ENCODE data around the gene BCL7C.
"Not testable (repeated sequence)": the region's sequence is repeated elsewhere in the genome, so short reads cannot be mapped to it uniquely, and the experiment has no call there.

BCL7C gene

DNA sequence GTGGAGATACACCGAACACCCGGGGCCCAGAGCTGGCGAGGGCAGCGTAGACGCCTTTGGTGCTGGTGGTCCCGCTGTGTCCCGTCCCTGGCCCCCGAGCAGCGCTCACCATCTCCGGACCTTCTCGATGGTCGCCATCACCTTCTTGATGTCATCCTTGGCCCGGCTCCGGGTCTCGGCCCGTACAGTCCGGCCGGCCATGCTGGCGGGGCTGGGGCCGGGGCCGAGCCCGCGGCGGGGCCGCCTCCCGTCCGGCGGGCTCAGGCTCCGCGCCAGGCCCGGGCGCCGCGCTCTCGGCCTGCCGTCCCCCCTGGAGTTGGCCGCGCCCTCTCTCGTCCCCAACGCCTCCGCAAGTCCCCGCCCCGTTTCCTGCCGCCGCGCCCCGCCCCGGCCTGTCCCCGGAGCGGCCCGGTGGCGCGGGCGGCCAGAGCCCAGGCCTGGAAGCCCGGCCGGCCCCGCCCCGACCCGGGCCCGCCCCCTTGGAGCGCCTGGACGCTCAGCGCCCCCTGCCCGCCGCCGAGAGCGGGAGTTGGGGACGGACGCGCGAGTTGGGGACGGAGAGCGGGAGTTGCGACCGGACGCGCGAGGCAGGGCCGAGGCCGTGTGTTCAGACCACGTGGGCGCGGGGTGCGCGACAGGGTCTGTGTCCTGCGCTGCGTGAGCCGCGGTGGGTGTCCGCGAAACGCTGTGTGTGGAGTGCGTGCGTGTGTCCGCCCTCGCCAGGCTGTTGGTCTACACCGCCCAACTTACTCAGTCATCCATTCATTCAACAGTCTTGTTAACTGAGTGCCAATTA, at the start of gene BCL7C:
Gene BCL7C, minus strand, starts transcription at position 334 of the 796 bp plus-strand sequence. Its CDS starts 133 bp downstream, at position 201.
- DNase-seq, result peak; percentile 38

DNA sequence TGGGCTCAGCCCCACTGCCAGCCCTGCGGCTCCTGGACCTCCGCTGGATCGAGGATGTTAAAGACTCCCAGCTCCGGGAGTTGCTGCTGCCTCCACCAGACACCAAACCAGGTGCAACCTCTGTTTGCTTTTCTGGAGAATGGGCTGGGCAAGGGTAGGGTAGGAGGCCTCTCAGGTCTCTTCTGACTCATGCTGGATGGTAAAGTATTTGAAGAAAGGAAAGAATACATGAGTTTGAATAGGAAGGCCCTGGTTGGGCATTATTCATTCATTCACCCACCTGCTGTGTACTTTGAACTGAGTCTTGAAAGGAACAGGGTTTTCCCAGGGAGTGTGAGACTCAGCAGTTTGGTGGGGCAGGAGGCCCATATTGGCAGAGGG, 48.5 kb upstream of the BCL7C start:
- DNase-seq, result no peak

DNA sequence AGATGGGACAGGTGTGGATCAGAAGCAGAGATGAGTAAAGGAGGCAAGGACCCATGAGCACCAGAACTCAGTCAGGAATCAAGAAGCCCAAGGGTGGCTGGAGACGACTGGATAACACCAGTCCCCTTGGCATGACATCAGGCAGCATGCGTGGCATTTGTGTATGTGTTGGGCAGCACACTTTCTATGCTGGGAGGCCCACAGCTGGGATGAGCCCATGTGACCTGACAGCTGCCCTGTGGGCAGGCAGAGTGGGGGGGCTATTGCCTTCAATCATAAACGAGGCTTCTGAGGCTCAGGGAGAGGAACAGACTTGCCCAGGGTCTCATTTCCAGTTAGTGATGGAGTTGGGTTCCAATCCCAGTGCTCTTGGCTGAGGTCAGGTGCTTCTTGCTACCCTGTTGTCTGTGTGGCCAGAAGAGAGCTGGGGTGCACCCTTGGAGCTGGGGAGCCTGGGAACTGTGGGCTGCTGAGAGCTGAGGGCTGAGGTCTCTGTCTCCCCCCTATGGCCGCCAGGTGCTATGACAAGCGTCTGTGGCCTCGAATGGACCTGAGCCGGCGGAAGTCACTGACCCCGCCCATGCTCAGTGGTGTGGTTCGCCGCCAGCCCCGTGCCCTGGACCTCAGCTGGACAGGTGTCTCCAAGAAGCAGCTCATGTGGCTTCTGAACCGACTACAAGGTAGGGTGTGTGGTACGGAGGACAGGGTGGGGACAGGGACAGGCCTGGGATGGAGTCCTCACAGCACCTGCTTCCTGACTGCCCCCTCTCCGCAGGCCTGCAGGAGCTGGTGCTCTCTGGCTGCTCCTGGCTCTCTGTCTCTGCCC, 47.9 kb upstream of the BCL7C start:
- no peak for DNase-seq

DNA sequence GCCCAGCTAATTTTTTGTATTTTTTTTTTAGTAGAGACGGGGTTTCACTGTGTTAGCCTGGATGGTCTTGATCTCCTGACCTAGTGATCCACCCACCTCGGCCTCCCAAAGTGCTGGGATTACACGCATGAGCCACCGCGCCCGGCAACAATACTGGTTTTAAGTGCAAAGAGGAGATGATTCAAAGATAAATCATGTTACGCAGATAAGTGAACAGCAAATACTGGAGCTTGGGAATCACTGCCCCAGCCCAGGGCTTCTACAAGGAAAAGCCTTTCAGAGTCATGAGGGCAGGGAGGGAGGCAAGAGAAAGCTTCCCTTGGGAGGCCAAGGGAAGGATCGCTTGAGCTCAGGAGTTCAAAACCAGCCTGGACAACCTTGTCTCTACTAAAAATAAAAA, 45.7 kb upstream of the BCL7C start:
- not testable (repeated sequence) for DNase-seq

DNA sequence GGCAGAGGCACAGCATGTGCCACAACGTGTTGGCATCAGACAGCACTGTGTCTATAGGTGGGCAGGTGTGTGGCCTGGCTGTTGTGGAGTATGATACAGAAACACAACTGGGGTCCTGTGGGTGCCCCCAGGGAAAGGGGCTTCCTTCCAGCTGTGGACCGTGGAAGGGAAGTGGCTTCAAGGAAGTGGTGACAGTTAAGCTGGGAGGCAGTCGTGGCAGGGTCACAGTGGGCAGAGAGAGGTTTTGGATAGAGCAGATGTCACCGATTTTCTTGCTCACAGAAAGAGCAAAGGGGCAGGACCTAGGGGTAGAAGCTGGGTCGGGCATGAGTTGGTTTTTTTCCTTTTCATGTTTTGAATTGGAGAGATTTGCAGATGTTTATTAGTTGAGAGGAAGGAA, 43.8 kb upstream of the BCL7C start:
- DNase-seq, result no peak

DNA sequence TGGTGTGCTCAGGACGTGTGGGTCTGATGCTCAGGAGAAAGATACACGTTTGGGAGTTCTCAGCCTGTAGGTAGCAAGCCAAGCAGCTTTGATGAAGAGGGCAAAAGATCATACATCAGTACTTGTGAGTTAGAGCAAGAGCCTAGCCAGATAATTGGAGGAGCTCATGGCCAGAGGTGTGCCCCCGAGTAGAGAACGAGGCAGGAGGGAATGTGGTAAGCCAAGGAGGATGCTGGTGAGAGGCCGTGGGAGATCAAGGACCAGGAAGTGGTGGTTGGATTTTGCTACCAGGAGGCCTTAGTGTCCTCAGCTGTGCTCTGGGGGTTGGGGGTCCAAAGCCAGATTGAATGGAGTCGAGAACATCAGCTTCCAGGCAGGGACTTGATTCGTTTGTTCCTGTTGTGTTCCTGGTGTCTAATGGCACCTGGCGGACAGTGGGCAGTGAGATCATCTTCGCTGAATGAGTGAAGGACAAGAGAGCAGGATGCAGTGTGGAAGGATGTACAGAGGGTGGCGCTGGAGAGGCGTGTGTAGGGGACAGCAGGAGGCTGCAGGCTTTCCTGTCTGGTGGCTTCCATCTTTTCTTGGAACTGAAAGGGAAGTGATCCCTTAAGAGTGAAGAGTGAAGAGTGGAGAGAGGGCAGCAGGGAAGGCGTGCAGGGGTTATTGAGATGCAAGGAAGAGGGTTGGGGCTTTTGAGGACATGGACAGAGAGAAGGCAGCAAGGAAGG, 41.1 kb upstream of the BCL7C start:
- no peak for DNase-seq

DNA sequence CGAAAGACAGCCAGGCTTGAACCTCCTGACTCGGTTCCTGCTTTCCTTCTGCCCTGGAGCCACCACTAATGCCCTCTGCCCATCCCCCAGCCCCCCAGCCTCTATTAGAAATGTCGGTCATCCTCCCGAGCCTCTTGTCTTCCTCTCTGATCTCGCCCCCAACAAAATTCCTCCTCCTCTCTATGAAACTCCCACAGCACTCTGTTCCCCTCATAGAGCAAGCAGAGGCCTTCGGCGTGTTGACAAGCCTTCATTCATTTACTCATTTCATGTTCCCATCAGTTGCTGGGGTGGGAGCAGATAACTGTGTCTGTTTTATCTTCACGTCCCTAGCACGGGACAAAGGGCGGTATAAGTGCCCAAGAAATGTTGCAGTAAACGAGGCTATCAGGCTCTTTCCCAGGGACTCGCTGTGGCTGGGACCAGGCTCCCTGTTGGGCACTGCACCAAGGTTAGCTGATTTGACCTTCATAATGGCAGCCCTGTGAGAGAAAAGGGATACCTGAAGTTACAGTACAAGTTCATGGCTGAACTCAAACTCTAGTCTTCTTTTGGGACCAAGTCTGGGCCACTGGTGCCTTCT, 37.3 kb upstream of the BCL7C start:
- no peak for DNase-seq

DNA sequence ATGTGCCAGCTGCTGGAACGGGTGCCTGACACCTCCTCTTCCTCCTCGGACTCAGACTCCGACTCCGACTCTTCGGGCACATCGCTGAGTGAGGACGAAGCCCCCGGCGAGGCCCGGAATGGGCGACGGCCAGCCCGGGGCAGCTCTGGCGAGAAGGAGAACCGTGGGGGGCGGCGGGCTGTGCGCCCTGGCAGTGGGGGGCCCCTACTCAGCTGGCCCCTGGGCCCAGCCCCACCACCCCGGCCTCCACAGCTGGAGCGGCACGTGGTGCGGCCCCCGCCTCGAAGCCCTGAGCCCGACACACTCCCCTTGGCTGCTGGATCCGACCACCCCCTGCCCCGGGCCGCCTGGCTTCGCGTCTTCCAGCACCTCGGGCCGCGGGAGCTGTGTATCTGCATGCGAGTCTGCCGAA, 36.3 kb upstream of the BCL7C start:
- DNase-seq, result no peak

DNA sequence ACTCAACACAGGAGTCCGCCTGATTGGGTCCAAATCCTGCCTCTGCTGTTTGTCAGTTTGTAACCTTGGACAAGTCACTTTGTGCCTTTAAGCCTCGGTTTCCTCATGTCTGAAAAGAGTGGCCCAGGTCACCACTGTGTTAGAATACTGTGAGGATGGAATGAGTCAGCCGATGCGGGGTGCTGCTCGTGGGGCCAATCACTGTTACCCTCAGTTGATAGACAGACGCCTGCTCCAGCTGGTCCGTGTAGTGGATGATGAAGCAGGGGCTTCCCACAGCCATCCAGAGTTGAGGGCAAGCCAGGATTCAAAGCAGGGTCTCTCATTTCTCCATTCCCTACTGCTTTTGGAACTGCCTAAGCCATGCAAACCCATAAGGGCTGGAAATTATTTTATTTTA, 35.3 kb upstream of the BCL7C start:
- no peak for DNase-seq

DNA sequence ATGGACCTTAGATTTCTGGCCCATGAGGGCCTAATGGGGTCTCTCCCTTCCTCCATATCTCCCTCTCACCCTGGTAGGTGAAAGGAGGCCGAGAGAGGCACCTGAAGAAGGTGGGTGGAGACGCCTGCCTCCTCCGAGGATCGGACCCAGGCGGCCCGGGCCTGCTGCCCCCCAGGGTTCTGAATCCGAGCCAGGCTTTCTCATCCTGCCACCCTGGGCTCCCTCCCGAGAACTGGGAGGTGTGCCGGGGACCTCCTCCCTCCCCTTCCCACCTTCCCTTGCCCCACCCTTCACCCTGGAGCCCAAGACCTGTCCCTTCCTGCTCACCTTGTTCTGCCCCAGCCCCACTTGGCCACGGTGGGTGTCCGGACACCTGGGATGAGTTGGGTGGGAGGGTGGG, 34.5 kb upstream of the BCL7C start:
- DNase-seq, result no peak

DNA sequence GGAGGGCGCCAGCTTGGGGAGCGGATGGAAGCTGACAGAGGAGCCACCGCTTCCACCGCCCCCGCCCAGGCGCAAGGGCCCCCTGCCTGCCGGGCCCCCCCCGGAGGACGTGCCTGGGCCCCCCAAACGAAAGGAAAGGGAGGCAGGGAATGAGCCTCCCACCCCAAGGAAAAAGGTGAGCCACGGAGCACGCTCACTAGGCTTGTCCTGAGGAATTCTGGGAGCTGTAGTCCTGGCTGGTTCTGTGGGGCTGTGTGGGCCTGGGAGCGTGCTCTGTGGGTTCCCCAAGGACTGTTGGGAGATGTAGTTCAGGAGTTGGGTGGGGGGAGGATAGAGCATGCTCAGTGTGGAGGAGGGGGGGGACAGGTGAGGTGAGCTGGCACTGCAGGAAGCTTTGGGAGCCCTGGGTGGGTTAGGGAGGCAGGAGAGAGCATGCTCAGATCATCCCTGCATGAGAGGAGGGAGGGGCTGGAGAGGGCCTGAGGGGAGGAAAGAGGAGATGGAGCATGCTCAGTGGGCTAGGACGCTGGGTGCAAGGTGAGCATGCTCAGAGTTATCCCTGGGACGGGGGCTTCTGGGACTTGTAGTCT, 34.0 kb upstream of the BCL7C start:
- peak; percentile 44 for DNase-seq

DNA sequence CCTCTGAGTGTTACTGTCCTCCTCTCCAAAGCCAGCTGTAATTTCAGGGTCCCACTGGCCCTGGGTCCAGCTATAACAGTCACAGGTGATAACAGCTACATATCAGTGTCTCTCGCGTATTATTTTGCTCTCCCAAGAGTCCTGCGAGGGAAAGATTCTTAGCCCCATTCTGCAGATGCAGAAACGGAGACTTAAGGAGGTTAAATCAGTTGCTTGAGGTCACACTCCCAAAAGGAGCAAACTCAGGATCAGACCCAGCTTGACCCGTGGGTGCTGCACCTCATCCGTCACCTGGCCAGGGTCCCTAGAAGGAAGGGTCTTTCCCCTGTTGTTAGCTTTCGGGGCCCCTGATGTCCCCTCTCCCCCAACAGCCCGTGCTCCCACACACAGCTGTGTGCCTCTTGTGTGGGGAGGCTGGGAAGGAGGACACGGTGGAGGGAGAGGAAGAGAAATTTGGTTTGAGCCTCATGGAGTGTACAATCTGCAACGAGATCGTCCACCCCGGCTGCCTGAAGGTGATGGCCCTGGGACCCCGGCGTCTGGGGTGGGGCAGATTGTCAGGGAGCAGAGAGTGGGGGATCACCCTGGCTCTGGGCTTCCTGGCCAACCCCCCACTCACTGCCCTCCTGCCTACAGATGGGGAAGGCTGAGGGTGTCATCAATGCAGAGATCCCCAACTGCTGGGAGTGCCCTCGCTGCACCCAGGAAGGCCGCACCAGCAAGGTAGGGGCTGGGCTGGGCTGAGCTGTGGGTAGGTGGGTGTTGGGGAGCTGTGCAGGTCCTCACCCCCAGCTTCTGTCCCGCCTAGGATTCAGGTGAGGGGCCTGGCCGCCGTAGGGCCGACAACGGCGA, 33.3 kb upstream of the BCL7C start:
- no peak for DNase-seq

DNA sequence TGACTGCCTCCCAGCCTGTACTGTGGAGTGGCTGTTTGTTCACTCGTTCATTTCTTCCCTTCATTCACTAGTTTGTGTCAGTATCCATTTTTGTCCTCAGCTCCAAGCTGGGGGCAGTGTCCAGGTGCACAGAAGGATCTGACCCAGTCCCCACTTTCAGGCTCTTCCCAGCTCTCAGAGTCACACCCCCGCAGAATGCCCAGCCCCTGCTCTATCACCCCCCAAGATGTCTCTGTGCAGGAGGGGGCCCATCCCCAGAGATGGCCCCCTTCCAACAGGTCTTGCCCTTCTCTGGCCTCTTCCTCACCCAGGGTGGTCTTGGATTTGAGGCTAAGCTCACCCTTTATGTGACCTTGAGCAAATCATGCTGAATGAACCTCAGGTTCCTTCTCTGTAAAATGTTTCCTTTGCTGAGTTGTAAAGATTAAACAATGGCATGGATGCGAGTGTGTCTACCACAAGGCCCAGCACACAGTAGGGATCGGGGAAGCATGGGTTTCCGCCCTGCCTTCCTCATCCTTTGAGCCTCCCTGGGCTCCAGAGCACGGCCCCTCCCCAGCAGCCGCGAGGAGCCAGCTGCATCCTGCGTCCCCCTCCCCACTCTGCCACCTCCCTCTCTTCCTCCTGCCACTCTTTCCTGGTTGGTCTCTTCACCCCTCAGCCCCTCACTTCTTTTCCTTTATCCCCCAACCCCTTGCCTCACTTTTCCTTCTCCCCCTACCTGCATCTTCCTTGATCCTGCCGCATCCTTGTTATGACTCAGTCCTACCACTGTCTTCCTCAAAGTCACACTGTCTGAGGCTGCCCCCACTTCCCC, 32.3 kb upstream of the BCL7C start:
- DNase-seq, result no peak

DNA sequence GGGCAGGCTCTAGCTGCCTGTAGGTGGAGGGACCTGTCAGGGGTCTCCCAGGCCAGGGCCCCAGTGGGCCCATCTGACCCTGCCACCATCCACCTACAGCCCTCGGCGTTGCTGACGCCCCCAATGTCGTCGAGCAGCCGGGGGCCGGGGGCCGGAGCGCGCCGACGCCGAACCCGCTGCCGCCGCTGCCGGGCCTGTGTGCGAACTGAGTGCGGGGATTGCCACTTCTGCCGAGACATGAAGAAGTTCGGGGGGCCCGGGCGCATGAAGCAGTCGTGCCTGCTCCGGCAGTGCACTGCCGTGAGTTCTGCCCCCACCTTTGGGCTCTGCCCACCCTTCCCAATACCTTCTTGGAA, 31.7 kb upstream of the BCL7C start:
- no peak for DNase-seq

DNA sequence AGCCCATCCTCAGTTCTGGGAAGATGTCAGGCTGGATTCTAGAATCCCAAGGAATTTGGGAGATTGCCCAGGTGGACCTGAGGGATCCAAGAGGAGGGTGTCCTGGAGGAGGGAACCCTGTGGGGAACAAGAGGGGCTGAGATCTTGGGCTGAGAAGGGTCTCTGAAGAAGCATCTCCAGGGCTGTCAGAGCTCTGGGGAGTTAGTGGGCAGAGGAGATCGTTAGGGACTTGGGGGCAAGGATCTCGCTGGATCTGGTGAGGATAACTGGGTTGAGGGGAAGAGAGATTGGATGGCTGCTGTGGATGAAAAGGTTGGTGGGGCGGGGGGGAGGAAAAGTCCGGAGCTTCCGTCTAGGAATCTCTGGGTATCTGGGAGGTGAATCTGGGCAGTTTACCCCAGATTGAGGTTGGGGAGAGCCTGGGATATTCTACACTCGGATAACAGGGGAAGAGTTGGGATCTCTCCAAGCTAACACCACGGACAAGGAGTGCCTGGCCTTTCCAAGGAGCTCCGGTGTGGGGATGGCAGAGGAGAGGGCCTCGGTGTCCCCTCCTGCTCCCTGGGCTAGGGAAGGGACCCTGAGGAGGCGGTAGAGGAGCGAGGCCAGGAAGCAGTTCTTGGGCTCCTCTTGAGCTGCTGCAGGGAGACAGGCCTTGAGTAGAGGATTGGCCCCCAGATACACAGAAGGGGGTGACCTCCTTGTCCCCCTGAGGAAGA, 31.2 kb upstream of the BCL7C start:
- DNase-seq, result no peak

DNA sequence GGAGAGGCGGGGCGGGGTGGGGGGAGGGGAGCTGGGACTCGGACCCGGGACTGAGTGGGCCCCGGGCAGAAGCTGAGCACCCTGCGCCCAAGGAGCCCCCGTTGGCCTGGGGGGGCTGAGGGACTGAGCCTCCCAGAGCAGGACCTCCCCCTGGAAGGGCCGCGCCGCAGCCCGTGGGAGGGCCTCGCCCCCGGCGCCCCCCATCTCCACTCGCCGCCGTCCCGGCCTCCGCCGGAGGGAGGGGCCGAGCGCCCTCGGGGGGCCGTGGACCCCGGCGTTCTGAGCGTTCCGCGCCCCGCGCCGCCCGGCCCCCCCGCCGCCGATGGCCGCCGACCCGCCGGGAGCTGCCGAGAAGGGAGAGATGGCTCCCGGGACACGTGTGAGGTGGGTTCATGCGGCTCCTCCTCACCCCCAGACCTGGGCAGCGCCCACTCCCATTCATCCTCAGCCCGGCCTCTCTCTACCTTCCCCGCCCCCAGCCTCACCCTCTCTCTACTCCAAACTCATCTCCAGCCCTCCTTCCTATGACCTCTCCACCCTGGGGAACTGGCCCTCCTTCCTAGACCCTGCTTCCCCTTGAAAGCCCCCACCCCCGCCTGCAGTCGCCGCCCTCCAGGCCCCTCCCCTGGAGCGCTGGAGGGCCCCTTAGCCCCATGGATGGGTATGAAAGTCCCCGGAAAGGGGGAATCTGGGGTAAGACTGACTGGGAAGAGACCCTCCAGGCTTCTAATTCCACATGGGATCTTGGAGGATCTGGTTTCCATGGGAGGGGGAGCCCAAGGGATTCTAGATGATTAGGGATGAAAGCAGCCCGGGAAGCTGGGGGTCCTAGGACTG, 30.4 kb upstream of the BCL7C start:
- no peak for DNase-seq

DNA sequence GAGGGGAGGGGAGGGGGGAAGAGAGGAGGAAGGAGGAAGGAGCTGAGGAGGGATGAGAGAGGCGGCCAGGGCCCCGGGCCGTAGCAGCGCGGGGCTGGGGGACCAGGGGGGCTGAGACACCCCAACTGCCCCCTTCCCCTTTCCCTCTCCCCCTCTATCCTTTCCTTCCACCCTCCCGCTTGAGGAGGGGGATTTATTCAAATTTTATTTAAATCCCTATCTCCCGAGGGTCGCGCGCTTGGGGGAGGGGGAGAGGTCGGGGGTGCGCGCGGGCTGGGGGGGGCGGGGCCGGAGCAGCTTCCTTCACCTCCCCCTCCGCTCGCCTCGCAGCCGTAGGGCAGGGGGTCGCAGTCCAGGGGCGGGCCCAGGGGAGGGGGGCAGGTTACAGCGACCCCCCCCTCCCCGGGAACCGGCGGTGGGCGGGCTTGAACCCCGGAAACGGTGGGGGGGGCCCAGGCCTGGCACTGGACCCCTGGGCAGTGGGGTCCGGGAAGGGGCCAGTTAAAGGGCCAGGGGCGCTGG, 29.7 kb upstream of the BCL7C start, which contains the start of gene FBXL19:
Gene FBXL19, plus strand, starts transcription at position 19 of the 522 bp plus-strand sequence. CDS start 2,183 bp downstream, outside the sequence.
- no peak for DNase-seq

DNA sequence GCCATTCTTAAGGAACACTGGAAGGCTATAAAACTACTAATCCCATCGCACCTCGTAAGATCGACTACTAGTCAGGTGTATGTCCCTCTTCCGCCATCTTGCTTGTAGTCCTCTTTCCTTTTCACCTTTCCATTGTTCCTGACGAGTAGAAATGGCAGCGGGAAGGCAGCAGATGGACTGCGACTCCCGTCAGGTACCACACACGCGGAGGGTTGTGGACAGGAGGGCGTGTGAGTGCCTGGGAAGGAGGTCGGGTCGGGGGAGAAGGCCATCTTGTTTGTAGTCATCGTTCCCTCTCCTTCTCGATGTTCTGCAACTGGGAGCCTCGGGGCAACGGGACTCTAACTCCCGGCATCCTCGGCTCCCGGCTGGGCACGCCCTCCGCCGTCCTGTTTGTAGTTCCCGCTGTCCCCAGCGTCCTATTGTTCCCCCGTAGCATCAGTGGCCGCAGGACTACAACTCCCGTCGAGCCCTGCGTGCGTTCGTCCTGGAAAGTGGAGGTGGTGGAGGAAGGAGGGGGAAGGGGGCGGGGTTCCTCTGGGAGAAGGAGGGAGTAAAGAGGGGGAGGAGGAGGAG, 29.2 kb upstream of the BCL7C start:
- DNase-seq, result peak; percentile 87
